K562 (cell line): Measurements from ENCODE around the gene CEP131. TPM values are rescaled to one million over a fixed set of nuclear protein-coding genes. Genes with fewer than 3 reads are reported as not detected.

Experiments used
- ASH1L ChIP-seq: fragments of 450-650 bp; IDR thresholded peaks from 2 replicates; pipeline ENCODE4 v1.6.1; 2018; ENCODE audit warnings: borderline replicate concordance, mild to moderate bottlenecking, low read depth; ENCODE audit not compliant: partially characterized antibody
- CBFB ChIP-seq: sonication (generic); formaldehyde crosslinking; IDR thresholded peaks from 2 replicates; pipeline ENCODE4 v1.4.0; 2020; ENCODE audit warnings: mild to moderate bottlenecking, missing genetic modification reagents
- IRF2 ChIP-seq: sonication (generic); formaldehyde crosslinking; IDR thresholded peaks from 2 replicates; pipeline ENCODE4 v1.8.1; 2022; ENCODE audit warnings: mild to moderate bottlenecking, missing genetic modification reagents
- NFXL1 ChIP-seq: fragments of 450-650 bp; formaldehyde crosslinking; IDR thresholded peaks from 2 replicates; pipeline ENCODE4 v1.4.0; 2021; ENCODE audit warnings: mild to moderate bottlenecking
- NRF1 ChIP-seq, 2 experiments: fragments of 450-650 bp; IDR thresholded peaks in 1 of 2; conservative IDR thresholded peaks in 1 of 2; 2 replicates each; pipeline ENCODE4 v1.6.1; 2014; ENCODE audit warnings: mild to moderate bottlenecking in 2 of 2
- POLR2B ChIP-seq: fragments of 450-650 bp; IDR thresholded peaks from 2 replicates; pipeline ENCODE4 v1.6.1; 2018; ENCODE audit warnings: low read depth; ENCODE audit not compliant: partially characterized antibody
- RAD21 ChIP-seq, 2 experiments: fragments of 250-450 bp in 1 of 2; fragments of 450-650 bp in 1 of 2; sonication (Bioruptor Pico) in 1 of 2; formaldehyde crosslinking in 1 of 2; IDR thresholded peaks in 1 of 2; conservative IDR thresholded peaks in 1 of 2; 2 replicates each; pipeline versions ENCODE4 v1.4.0 to v1.8.0; 2020 to 2022; ENCODE audit warnings: mild to moderate bottlenecking in 2 of 2, moderate library complexity in 1 of 2
- SREBF2 ChIP-seq: sonication (generic); formaldehyde crosslinking; IDR thresholded peaks from 2 replicates; pipeline ENCODE4 v1.4.0; 2020; ENCODE audit warnings: mild to moderate bottlenecking, missing genetic modification reagents
- SRSF7 ChIP-seq: fragments of 200-400 bp; formaldehyde crosslinking; optimal IDR thresholded peaks from 2 replicates; pipeline ENCODE3; 2017; ENCODE audit warnings: mild to moderate bottlenecking, low read depth, low read length
- STAG1 ChIP-seq: sonication (generic); formaldehyde crosslinking; IDR thresholded peaks from 2 replicates; pipeline ENCODE4 v1.5.0; 2020; ENCODE audit warnings: missing genetic modification reagents, borderline replicate concordance
- STAT5A ChIP-seq: IDR thresholded peaks from 2 replicates; pipeline ENCODE4 v1.6.1; 2012; ENCODE audit warnings: low read length, inconsistent platforms, borderline replicate concordance
- TOE1 ChIP-seq, 2 experiments: fragments of 450-650 bp in 1 of 2; sonication (generic) in 1 of 2; formaldehyde crosslinking in 1 of 2; IDR thresholded peaks; 2 replicates each; pipeline versions ENCODE4 v1.7.1 to v1.8.0; 2016 to 2022; ENCODE audit warnings: borderline replicate concordance in 2 of 2, mild to moderate bottlenecking in 2 of 2, antibody characterized with exemption in 1 of 2, inconsistent platforms in 1 of 2, low read depth in 1 of 2, missing genetic modification reagents in 1 of 2, moderate library complexity in 1 of 2
- YY1 ChIP-seq, 3 experiments: IDR thresholded peaks; 2 replicates each; pipeline ENCODE4 v1.6.1; 2011; ENCODE audit warnings: low read length in 2 of 3, mild to moderate bottlenecking in 2 of 3, moderate library complexity in 2 of 3, borderline replicate concordance in 1 of 3, control low read depth in 1 of 3, low read depth in 1 of 3; ENCODE audit not compliant: insufficient read depth in 3 of 3, insufficient replicate concordance in 2 of 3, control insufficient read depth in 1 of 3, insufficient read length in 1 of 3; ENCODE audit errors: extremely low read depth in 1 of 3
- ZNF124 ChIP-seq: sonication (generic); formaldehyde crosslinking; IDR thresholded peaks from 2 replicates; pipeline ENCODE4 v1.8.1; 2022; ENCODE audit warnings: missing genetic modification reagents
- ZNF134 ChIP-seq: fragments of 250-450 bp; sonication (Bioruptor Pico); conservative IDR thresholded peaks from 2 replicates; pipeline ENCODE4 v1.4.0; 2020
- ZNF253 ChIP-seq: fragments of 250-450 bp; sonication (Bioruptor Pico); conservative IDR thresholded peaks from 2 replicates; pipeline ENCODE4 v1.6.1; 2021; ENCODE audit warnings: mild to moderate bottlenecking
- ZNF431 ChIP-seq: sonication (generic); formaldehyde crosslinking; IDR thresholded peaks from 2 replicates; pipeline ENCODE4 v1.8.0; 2022; ENCODE audit warnings: mild to moderate bottlenecking, missing genetic modification reagents
- ZNF589 ChIP-seq: fragments of 200-800 bp; sonication (Bioruptor generic); IDR thresholded peaks from 2 replicates; pipeline ENCODE4 v1.6.1; 2016; ENCODE audit warnings: low read depth, missing genetic modification characterization, missing compliant biosample characterization
- polyA plus RNA-seq, 8 experiments: library from polyadenylated mRNA; depleted of rRNA in 4 of 8; stranded (reverse) in 5 of 8; unstranded in 3 of 8; fragments of >200 nt; fragmentation: Nextera tagmentation in 2 of 8; fragmentation: Illumina TruSeq in 1 of 8; extraction: Ambion mirVana in 2 of 8; extraction: Trizol in 1 of 8; gene quantifications; 2 replicates each; pipeline versions ENCODE4 v1.2.1 to v1.2.3, GENCODE V29; 2011 to 2014; ENCODE audit warnings: inconsistent platforms in 1 of 8, missing spikeins in 1 of 8
- total RNA-seq, 7 experiments: library from RNA; depleted of rRNA in 6 of 7; stranded (reverse); fragments of >200 nt in 6 of 7; fragmentation: Illumina TruSeq in 2 of 7; extraction: Trizol in 2 of 7; gene quantifications; 2 replicates each; pipeline versions ENCODE4 v1.2.1 to v1.2.3, GENCODE V29; 2011 to 2021; ENCODE audit warnings: low replicate concordance in 1 of 7
- TF ChIP-seq, protein P1 (sequence below): fragments of 250-450 bp; sonication (Bioruptor Pico); IDR thresholded peaks from 2 replicates; pipeline ENCODE4 v1.8.0; 2021; ENCODE audit warnings: borderline replicate concordance, mild to moderate bottlenecking, moderate library complexity; ENCODE audit not compliant: poor library complexity, severe bottlenecking
- TF ChIP-seq, protein P2 (sequence below), 2 experiments: IDR thresholded peaks; 2 replicates each; pipeline ENCODE4 v1.6.1; 2011; ENCODE audit warnings: borderline replicate concordance in 1 of 2, control low read depth in 1 of 2, low read depth in 1 of 2, low read length in 1 of 2, mild to moderate bottlenecking in 1 of 2, mixed read lengths in 1 of 2, moderate library complexity in 1 of 2; ENCODE audit not compliant: insufficient read depth in 1 of 2, insufficient read length in 1 of 2, poor library complexity in 1 of 2, severe bottlenecking in 1 of 2; ENCODE audit errors: extremely low read depth in 1 of 2
- TF ChIP-seq, protein P3 (sequence below): sonication (generic); formaldehyde crosslinking; IDR thresholded peaks from 2 replicates; pipeline ENCODE4 v1.5.0; 2020; ENCODE audit warnings: missing genetic modification reagents
- TF ChIP-seq, protein P4 (sequence below): conservative IDR thresholded peaks from 2 replicates; pipeline ENCODE4 v1.6.1; 2011; ENCODE audit warnings: low read depth, mild to moderate bottlenecking, low read length; ENCODE audit not compliant: control insufficient read depth

Gene CEP131
- total and polyA plus RNA-seq, 9 of the 15 experiments (the other 6 are each of a cell fraction or from before 2014, with no cell fraction given): 0.24 to 21.2 (median 2.3) TPM

DNA sequence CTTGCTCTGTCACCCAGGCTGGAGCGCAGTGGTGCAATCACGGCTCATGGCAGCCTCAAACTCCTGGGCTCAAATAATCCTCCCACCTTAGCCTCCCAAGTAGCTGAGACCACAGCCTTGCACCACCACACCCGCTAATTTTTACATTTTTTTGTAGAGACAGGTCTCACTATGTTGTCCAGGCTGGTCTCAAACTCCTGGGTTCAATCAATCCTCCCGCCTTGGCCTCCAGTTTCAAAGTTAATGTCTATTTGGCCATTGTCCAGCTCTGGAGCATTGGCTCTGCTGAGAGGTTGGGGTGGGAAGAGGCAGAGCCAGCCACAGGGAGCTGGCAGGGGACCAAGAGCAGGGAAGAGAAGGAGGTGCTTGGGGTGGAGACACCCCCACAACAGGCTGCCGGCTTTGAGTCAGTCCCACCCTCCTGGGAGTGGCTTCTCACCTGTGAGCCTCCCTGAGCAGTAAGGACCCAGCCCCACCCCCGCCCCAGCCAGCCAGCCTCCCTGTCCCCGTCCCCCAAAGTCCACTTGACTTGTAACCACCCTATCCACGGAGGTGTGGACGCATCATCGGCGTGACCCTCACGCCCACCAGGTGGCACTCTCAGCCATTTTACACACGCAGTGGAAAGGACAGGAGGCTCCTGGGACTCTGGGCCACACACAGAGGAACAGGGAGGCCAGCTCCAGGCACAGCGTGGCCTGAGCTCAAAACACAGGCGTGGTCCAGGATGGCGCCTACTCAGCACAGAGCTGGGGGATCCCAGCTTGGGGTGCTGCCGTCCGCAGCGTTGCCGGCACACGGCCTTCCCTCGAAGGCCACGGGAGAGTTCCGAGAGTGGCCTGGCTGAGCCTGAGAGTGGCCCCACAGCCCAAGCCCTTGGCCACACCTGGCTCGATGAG is 80.2 kb downstream of the CEP131 start (continued):
- TF ChIP-seq TOE1 (IDR thresholded peaks at IDR 0.05; ENCODE audit: borderline replicate concordance) (no peak), TOE1 (CRISPR knock-in tag; IDR thresholded peaks at IDR 0.05; ENCODE audit: borderline replicate concordance, low read depth) (no peak), NFXL1 (CRISPR knock-in tag) (no peak), SREBF2 (CRISPR knock-in tag) (no peak), ASH1L (no peak), ZNF589 (CRISPR knock-in tag) (no peak), ZNF124 (CRISPR knock-in tag) (no peak), RAD21 (CRISPR knock-in tag; conservative IDR thresholded peaks at IDR 0.05 in 1 of 2, IDR thresholded peaks at IDR 0.05 in 1 of 2) (peak; percentile 76 to 93), CBFB (CRISPR knock-in tag) (no peak), ZNF431 (CRISPR knock-in tag) (no peak), ZNF134 (CRISPR knock-in tag) (no peak), STAG1 (CRISPR knock-in tag) (peak; percentile 49; the same call in 1 of the 2 replicates), STAT5A (no peak), YY1 (IDR thresholded peaks at IDR 0.05; ENCODE audit: borderline replicate concordance in 1 of 3, control insufficient read depth in 1 of 3, extremely low read depth in 1 of 3, insufficient read depth in 3 of 3, insufficient read length in 1 of 3, insufficient replicate concordance in 2 of 3, low read depth in 1 of 3, low read length in 2 of 3) (peak in 1 of 3 experiments; percentile 10), NRF1 (conservative IDR thresholded peaks at IDR 0.05 in 1 of 2, IDR thresholded peaks at IDR 0.05 in 1 of 2) (no peak), SRSF7 (no peak), POLR2B (no peak), ZNF253 (no peak), IRF2 (no peak)
- TF ChIP-seq, protein P1, sequence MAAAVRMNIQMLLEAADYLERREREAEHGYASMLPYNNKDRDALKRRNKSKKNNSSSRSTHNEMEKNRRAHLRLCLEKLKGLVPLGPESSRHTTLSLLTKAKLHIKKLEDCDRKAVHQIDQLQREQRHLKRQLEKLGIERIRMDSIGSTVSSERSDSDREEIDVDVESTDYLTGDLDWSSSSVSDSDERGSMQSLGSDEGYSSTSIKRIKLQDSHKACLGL (CRISPR knock-in tag): no peak
- TF ChIP-seq, protein P2, sequence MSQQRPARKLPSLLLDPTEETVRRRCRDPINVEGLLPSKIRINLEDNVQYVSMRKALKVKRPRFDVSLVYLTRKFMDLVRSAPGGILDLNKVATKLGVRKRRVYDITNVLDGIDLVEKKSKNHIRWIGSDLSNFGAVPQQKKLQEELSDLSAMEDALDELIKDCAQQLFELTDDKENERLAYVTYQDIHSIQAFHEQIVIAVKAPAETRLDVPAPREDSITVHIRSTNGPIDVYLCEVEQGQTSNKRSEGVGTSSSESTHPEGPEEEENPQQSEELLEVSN (IDR thresholded peaks at IDR 0.05; ENCODE audit: borderline replicate concordance in 1 of 2, extremely low read depth in 1 of 2, insufficient read depth in 1 of 2, insufficient read length in 1 of 2, low read depth in 1 of 2, low read length in 1 of 2, poor library complexity in 1 of 2, severe bottlenecking in 1 of 2): peak in 1 of 2 experiments; percentile 6
- TF ChIP-seq, protein P3, sequence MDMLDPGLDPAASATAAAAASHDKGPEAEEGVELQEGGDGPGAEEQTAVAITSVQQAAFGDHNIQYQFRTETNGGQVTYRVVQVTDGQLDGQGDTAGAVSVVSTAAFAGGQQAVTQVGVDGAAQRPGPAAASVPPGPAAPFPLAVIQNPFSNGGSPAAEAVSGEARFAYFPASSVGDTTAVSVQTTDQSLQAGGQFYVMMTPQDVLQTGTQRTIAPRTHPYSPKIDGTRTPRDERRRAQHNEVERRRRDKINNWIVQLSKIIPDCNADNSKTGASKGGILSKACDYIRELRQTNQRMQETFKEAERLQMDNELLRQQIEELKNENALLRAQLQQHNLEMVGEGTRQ: no peak
- TF ChIP-seq, protein P4, sequence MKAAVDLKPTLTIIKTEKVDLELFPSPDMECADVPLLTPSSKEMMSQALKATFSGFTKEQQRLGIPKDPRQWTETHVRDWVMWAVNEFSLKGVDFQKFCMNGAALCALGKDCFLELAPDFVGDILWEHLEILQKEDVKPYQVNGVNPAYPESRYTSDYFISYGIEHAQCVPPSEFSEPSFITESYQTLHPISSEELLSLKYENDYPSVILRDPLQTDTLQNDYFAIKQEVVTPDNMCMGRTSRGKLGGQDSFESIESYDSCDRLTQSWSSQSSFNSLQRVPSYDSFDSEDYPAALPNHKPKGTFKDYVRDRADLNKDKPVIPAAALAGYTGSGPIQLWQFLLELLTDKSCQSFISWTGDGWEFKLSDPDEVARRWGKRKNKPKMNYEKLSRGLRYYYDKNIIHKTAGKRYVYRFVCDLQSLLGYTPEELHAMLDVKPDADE: no peak
